Astrocyte (in vitro differentiated cells and primary cell): ENCODE data around the gene AP4B1. TPM values are rescaled to one million over a fixed set of nuclear protein-coding genes. Genes with fewer than 3 reads are reported as not detected.

Source experiments
- DNase-seq: peaks from one replicate; pipeline ENCODE4 v3.0.0-alpha.2; 2010; ENCODE audit warnings: low read depth
- FAIRE-seq: peaks from 2 replicates; lab custom pipeline; 2011; peaks lifted over from hg19 to GRCh38; lab: Jason Lieb, UNC
- H2AFZ ChIP-seq: 2 replicates; pipeline ENCODE4 v1.6.0; 2012; ENCODE audit warnings: low read depth, low read length, inconsistent platforms
- H3K27ac ChIP-seq: 2 replicates; pipeline ENCODE4 v1.5.1; 2011; ENCODE audit warnings: low read depth, low read length, inconsistent platforms
- H3K27me3 ChIP-seq: 2 replicates; pipeline ENCODE4 v1.6.0; 2011; ENCODE audit warnings: low read length, inconsistent platforms; ENCODE audit not compliant: insufficient read depth
- H3K36me3 ChIP-seq: 2 replicates; pipeline ENCODE4 v1.5.1; 2011; ENCODE audit warnings: low read length, inconsistent platforms; ENCODE audit not compliant: insufficient read depth
- H3K4me1 ChIP-seq: 2 replicates; pipeline ENCODE4 v1.5.1; 2011; ENCODE audit warnings: low read length, inconsistent platforms; ENCODE audit not compliant: insufficient read depth
- H3K4me2 ChIP-seq: 2 replicates; pipeline ENCODE4 v1.6.0; 2012; ENCODE audit warnings: low read length, inconsistent platforms
- H3K4me3 ChIP-seq: 2 replicates; pipeline ENCODE4 v1.5.1; 2011; ENCODE audit warnings: low read depth, mild to moderate bottlenecking, low read length, inconsistent platforms; ENCODE audit not compliant: insufficient read depth
- H3K79me2 ChIP-seq: 2 replicates; pipeline ENCODE4 v1.6.0; 2012; ENCODE audit warnings: mild to moderate bottlenecking, low read length, inconsistent platforms; ENCODE audit not compliant: insufficient read depth
- H3K9ac ChIP-seq: 2 replicates; pipeline ENCODE4 v1.6.0; 2012; ENCODE audit warnings: mild to moderate bottlenecking, low read length, inconsistent platforms
- H3K9me3 ChIP-seq: 2 replicates; pipeline ENCODE4 v1.5.1; 2012; ENCODE audit warnings: low read depth, mild to moderate bottlenecking, low read length, inconsistent platforms; ENCODE audit not compliant: insufficient read depth
- H4K20me1 ChIP-seq: 2 replicates; pipeline ENCODE4 v1.6.0; 2012; ENCODE audit warnings: low read length, inconsistent platforms; ENCODE audit not compliant: insufficient read depth
- H3K27ac Mint-ChIP-seq: one replicate; pipeline ENCODE4 v1.8.0; 2021; ENCODE audit warnings: mild to moderate bottlenecking, mixed read lengths; ENCODE audit not compliant: unreplicated experiment
- H3K27me3 Mint-ChIP-seq: one replicate; pipeline ENCODE4 v1.8.0; 2021; ENCODE audit warnings: low read depth, mixed read lengths; ENCODE audit not compliant: unreplicated experiment
- H3K36me3 Mint-ChIP-seq: one replicate; pipeline ENCODE4 v1.8.0; 2021; ENCODE audit warnings: low read depth, mixed read lengths; ENCODE audit not compliant: unreplicated experiment
- H3K4me1 Mint-ChIP-seq: one replicate; pipeline ENCODE4 v1.8.0; 2021; ENCODE audit warnings: low read depth, mixed read lengths; ENCODE audit not compliant: unreplicated experiment
- H3K4me3 Mint-ChIP-seq: one replicate; pipeline ENCODE4 v1.8.0; 2021; ENCODE audit warnings: mild to moderate bottlenecking, moderate library complexity, mixed read lengths; ENCODE audit not compliant: unreplicated experiment
- H3K9me3 Mint-ChIP-seq: one replicate; pipeline ENCODE4 v1.8.0; 2021; ENCODE audit warnings: mild to moderate bottlenecking, mixed read lengths; ENCODE audit not compliant: unreplicated experiment
- EZH2 ChIP-seq: IDR thresholded peaks from 2 replicates; pipeline ENCODE4 v1.6.1; 2012; ENCODE audit warnings: mild to moderate bottlenecking, low read length, inconsistent platforms; ENCODE audit not compliant: insufficient read depth
- total RNA-seq: library from RNA; stranded (reverse); gene quantifications from 2 replicates; pipeline ENCODE4 v1.2.1, GENCODE V29; 2021
- TF ChIP-seq, protein P1 (sequence below): IDR thresholded peaks from 2 replicates; pipeline ENCODE4 v1.5.1; 2011; ENCODE audit warnings: low read depth, mild to moderate bottlenecking, inconsistent platforms, low read length, moderate library complexity; ENCODE audit not compliant: insufficient read depth

The AP4B1 gene
- total RNA-seq, 1 donor from 2014 or later, result 14.9 TPM

- Histone ChIP-seq H3K4me3 (no peak overlapping the region), H3K4me2 (no peak overlapping the region), H3K9me3 (no peaks in the 10 kb centered on the region), H2AFZ (no peak overlapping the region), H3K27ac (no peak overlapping the region), H4K20me1 (no peaks in the 10 kb centered on the region), H3K79me2 (no peaks in the 10 kb centered on the region), H3K36me3 (peaks cover 23% of the 10 kb centered on the region), H3K9ac (no peak overlapping the region), H3K27me3 (no peaks in the 10 kb centered on the region), H3K4me1 (peaks cover 3% of the 10 kb centered on the region)
- Mint-ChIP-seq H3K27ac (no peak overlapping the region), H3K36me3 (peaks cover 12% of the 10 kb centered on the region), H3K9me3 (no peaks in the 10 kb centered on the region), H3K4me1 (peaks cover 10% of the 10 kb centered on the region), H3K27me3 (peaks cover 6% of the 10 kb centered on the region), H3K4me3 (no peak overlapping the region)
- FAIRE-seq, result no peak
- no peak for DNase-seq
- TF ChIP-seq, protein P1, sequence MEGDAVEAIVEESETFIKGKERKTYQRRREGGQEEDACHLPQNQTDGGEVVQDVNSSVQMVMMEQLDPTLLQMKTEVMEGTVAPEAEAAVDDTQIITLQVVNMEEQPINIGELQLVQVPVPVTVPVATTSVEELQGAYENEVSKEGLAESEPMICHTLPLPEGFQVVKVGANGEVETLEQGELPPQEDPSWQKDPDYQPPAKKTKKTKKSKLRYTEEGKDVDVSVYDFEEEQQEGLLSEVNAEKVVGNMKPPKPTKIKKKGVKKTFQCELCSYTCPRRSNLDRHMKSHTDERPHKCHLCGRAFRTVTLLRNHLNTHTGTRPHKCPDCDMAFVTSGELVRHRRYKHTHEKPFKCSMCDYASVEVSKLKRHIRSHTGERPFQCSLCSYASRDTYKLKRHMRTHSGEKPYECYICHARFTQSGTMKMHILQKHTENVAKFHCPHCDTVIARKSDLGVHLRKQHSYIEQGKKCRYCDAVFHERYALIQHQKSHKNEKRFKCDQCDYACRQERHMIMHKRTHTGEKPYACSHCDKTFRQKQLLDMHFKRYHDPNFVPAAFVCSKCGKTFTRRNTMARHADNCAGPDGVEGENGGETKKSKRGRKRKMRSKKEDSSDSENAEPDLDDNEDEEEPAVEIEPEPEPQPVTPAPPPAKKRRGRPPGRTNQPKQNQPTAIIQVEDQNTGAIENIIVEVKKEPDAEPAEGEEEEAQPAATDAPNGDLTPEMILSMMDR, result no peak
- TF ChIP-seq EZH2, result no peak
Measured at GRCh38 chr1:113913887-113914664, 9.5 kb upstream of the AP4B1 start.

DNA sequence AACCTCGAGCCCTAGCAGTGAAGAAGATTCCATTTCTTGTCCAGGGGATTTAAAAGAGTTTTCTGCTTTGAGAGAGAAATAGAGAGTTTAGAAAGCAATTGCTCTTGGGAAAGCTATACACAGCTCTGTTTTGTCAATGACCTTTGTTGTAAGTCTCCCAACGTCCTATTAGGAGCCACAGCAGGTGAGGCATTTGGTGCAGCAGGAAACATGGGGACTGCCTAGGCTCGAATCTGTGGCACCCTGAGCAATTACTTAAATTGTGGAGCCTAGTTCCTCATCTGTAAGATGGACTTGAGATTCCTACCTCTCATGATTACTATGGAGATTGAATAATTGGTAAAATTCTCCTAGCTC lies 8.7 kb upstream of the AP4B1 start:
- no peak overlapping the region for H3K9ac ChIP-seq
- H3K27me3 Mint-ChIP-seq, result peaks cover 3% of the 10 kb centered on the region
- peaks cover 3% of the 10 kb centered on the region for H3K4me1 ChIP-seq
- no peaks in the 10 kb centered on the region for H4K20me1 ChIP-seq
- no peak for DNase-seq
- no peaks in the 10 kb centered on the region for H3K9me3 ChIP-seq
- H3K27me3 ChIP-seq, result no peaks in the 10 kb centered on the region
- H3K27ac ChIP-seq, result no peak overlapping the region
- H3K79me2 ChIP-seq, result no peaks in the 10 kb centered on the region
- no peak overlapping the region for H2AFZ ChIP-seq
- no peak for FAIRE-seq
- H3K4me2 ChIP-seq, result peak overlapping the region; percentile 32
- peaks cover 12% of the 10 kb centered on the region for H3K36me3 Mint-ChIP-seq
- peaks cover 26% of the 10 kb centered on the region for H3K36me3 ChIP-seq
- no peaks in the 10 kb centered on the region for H3K9me3 Mint-ChIP-seq
- peak overlapping the region; percentile 75 for H3K27ac Mint-ChIP-seq
- H3K4me1 Mint-ChIP-seq, result peaks cover 10% of the 10 kb centered on the region
- no peak for TF ChIP-seq EZH2
- TF ChIP-seq, protein P1, result no peak
- H3K4me3 ChIP-seq, result no peak overlapping the region
- H3K4me3 Mint-ChIP-seq, result no peak overlapping the region
